LoVo (cell line): ENCODE measurements around the gene ANO8.
"Not testable (repeated sequence)": the region's sequence is repeated elsewhere in the genome, so short reads cannot be mapped to it uniquely, and the experiment has no call there.

Experiments used
- DNase-seq: peaks from one replicate; pipeline ENCODE4 v3.0.0-alpha.2; 2016; ENCODE audit warnings: low spot score

ANO8 gene

DNA sequence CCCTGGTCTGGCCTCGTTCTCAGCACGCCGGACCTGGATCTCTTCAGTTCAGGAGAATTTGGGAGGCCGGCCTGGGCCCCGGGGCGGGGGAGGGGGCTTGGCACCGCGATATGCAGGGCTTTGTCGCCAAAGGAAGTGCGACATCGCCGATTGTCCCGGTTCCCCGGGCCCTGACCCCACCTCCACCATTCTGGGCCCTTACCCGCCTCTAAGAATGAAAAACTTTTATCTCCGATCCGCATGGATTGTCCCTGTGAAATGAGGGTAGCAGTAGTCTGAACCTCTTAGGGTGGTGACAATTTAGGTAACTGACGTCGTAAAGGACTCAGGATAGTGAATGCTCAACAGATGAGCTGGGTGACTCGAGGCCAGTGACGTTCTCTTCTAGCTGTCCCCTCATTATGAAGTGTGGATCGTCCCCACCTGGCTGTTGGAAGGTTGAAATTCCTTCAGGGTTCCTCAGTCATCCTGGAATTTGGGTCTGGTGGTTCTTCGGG is 24.6 kb downstream of the ANO8 start:
- DNase-seq: no peak

DNA sequence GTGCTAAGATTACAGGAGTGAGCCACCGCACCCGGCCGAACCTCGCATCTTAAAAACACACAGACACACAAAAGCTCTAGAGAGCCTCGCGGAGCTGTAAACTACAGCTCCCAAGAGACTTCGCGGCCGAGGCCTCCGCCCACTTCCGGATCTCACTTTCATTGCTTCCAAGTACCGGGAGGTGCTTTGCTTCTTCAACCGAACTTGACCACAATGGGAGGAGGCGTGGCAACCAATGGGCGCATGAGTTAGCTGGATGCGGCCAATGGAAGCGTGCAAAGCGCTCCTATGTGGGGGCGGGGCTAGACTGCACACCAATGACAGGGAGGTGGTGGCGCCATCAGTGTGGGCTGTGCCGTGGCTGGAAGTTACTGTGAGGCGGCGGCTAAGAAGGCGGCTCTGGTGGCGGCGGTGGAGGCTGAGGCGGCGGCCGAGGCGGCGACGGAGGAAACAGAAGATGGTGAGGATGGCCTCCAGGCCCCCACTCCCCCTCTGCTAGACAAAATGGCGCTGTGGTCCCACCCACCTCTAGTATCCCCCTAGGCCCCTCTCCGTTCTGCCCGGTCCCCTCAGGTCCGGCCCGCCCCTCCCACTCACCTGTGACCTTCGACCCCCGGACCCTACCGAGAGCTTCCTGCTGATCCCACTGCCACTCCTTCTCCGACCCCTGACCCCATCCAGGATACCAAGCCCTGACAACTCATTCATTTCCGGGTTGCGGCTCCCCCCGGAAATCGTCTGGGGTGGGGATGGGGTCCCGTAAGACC is 25.3 kb downstream of the ANO8 start, which contains the start of gene DDA1:
Gene DDA1 (plus strand): TSS at position 366 of the 767 bp plus-strand sequence. CDS start 92 bp downstream, at position 458.
- peak; percentile 99 for DNase-seq

DNA sequence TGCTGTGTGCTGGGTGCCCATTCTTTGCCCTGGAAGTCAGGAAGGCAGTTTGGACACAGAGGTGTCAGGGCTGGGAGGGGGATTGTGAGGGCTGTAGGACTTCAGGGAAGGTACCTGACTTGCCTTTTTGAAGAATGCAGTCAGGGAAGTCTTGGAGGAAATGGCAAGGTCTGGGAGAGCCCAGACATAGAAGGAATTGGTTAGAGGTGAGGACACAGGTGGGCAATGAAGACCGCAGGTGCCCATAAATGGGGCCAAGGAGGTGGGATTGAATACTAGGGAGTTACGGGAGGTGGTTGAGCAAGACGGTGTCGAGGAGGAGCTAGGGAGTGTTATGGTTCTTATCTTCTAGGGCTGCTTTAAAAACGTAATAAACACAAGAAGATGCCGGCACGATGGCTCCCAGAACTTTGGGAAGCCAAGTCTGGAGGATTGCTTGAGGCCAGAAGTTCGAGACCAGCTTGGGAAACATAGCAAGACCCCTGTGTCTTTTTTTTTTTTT is 26.7 kb downstream of the ANO8 start:
- no peak for DNase-seq

DNA sequence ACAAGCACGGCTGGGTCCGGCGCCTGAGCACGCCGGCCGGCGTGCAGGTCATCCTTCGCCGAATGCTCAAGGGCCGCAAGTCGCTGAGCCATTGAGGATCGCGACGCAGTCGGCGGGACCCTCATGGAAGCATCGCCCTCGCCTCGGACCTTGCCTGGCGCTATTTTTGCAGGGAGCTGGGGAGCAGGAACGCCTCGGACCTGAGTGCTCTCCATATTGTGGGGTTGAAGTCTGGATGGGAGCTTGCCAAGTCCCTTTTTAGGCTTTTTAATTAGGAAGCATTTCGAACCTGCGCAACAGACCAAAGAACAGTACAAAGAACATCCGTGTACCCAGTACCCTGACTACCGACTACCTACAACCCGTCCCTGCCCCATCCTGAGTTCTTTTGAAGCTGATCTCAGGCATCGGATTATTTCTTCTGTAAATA is 28.4 kb downstream of the ANO8 start:
- no peak for DNase-seq

DNA sequence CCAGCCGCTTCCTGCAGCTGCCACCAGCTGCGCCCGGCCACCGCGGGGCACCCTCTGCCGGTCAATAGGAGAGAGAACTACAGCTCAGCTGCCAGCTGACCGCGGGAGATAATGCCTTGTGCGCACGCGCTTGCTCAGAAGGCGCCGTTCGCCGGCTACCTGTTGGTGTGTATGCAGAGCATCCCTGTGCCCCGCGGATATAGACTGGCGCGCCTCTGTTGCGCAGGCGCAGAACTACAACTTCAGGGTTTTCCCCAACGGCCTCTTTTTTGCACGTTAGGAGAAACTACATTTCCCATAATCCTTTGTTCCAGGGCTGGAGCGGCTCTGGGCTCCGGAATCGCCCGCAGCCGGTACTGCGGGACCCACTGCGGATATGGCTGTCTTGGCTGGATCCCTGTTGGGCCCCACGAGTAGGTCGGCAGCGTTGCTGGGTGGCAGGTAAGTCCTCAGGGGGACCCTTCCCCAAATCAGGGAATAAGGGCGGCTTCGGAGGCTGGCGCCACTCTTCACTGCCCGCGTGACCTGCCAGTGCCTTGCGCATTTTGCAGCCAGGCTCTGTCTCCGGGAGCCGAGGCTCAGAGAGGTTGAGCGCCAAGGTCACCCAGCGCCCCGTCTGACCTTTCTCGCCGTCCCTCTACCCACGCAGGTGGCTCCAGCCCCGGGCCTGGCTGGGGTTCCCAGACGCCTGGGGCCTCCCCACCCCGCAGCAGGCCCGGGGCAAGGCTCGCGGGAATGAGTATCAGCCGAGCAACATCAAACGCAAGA is 29.0 kb downstream of the ANO8 start, which contains the start of gene MRPL34:
Gene MRPL34 (plus strand): TSS at position 356 of the 768 bp plus-strand sequence. CDS start 21 bp downstream, at position 377.
- DNase-seq: peak; percentile 100

DNA sequence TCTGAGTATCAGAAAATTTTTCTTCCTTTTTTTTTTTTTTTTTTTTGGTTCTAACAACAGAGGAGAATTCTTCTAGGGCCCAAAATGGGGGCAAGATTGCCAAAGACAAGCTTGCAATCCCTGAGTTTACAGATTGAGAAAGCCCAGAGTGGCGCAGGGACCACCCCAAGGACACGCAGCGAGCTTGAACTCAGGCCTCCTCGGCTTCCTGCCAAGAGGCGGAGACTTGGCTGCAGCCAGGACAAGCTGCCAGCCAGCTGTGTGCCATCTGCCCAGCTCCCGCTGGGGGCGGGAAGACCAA is 29.5 kb downstream of the ANO8 start:
- DNase-seq: no peak

DNA sequence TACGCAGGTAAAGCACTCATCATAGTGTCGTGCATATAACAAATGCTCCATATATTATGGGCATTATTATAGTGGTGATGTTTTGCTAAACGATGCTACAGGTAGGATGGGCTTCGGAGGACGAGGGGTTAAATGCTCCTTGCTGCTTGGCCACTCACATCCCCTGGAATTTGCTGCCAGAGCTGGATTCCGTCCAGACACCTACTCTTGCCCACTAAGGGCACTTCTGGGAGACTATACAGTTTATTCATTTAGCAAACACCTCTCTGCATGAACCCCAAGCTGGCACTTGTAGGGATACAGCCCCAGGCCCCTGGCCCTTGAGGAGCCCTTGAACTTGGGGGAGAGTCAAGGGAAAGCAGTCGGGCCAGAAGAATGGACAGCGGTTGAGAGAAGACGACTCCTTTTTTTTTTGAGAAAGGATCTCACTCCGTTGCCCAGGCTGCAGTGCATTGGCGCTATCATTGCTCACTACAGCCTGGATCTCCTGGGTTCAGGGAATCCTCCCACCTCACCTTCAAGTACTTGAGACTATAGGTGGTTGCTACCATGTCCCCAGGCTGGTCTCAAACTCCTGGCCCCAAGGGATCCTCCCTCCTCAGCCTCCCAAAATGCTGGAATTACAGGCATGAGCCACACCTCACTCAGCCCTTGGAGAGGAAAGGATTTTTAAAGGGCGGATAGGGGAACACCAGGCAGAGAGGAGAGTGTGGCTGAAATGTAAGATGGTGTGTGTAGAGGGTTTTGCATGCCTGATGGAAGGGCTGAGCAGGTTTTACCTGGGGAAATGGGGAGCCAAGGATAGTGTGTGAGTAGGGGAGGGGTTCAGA is 30.1 kb downstream of the ANO8 start:
- DNase-seq: no peak

DNA sequence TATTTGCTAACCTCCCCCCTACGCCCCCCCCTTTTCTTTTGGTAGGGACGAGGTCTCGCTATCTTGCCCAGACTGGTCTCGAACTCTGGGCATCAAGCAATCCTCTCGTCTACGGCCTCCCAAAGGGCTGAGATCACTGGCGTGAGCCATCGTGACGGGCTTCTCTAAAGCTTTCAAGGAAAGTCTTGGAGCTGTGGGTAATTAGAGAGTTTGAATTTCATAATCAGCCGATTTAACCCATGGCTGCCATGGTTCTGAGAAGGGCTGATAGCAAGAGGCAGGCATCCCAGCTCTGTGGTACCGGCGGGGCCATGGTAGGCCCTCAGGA is 30.8 kb downstream of the ANO8 start:
- no peak for DNase-seq

DNA sequence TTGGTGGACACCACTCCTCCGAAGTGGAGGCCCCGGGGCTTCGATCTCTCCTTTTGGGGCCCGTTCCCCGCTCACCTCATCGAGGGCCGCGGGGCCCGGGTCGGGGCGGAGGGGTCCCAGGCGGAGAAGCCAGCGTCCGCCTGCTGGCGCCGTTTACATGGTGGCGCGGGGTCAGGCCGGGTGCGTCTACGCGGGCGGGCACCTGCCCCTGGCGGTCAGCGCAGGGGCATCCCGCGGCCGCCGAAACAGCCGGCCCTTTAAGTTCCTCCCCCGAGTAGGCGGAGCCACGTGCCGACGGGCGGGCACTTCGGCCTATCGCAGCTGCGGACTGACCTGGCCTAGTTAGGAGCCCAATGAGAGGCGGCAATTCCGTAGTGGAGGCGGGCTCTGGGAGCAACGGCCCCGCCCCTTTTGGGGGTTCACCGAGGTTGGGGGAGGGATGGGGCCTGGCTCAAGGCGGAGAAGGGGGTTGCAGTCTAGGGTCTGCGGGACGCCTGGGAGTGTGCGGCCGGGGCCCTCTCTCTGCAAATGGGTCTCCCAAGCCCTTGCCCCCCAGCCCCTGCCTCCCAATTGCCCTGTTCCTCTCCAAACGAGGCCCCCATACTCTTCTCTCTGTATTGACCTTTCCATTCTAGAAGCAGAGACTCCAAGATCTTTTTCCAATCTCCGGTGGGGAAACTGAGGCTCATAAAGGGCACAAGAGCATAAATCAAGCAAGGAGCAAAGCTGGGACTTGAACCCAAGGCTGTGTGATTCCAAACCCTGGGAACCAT is 31.3 kb downstream of the ANO8 start, which contains the start of gene ABHD8:
Gene ABHD8 (minus strand): TSS at position 259 of the 773 bp plus-strand sequence. CDS start 1,809 bp downstream, outside the sequence.
- peak; percentile 81 for DNase-seq

DNA sequence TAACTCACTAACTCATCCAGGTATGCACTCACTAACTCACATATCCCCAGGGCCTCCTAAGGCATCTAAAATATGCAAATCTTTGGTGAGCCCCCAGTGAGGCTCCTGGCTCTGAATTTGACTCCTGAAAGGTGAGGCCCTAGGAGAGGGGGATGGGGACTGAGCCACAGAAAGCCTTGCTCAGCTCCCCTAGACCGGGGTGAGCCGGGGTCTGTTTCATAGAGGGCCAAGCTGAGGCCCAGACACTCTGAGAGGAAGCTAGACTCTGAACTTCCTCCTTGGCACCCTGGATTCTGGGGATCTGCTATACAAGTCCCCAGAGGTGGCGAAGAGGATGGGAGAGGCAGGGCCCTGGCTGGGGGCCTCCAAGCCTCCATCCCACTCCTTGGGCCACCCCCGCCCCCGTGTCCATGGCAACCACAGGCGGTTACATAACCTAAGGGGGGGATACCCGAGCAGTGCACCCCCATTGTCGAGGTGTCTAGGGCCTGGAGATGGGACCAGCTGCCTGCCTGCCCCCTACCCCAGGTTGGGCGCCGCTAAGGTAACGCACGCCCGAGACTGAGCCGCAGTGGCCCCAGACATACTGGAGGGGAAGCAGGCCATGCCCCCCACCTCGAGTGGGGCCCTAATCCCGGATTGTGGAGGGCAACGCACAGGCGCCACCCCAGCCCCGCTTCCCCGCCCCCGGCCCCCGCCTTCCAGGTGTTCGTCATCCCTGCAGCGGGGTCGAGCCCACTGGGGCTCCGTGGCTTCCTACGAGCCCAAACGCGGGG is 32.1 kb downstream of the ANO8 start:
- no peak for DNase-seq

DNA sequence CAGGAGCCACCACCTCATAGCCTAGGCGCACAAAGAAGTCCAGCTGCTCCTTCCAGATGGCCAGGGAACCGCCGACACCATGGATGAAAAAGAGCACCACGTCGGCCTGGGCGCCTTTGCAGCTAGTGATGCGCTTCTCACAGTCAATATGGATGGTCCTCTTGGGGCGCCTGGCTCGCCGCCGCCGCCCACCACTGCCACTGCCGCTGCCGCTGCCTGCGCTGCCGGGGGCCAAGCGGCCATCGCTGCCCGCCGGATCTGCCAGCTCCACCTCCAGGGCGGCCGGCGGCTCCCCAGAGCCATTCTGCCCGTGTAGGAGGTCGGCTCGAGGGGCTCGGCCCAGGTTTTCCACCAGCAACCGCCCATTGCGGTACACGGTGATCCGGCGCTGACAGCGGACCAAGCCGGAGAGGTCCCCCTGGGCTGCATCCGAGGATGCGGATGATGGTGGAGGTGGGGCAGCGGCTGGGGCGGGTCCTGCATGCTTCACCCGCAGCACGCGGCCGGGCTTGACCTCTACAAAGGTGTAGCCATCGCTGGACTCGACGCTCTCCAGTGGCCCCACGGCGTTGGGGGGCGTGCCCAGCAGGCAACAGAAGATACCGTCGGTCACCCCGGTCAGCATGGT is 33.5 kb downstream of the ANO8 start:
- no peak for DNase-seq

DNA sequence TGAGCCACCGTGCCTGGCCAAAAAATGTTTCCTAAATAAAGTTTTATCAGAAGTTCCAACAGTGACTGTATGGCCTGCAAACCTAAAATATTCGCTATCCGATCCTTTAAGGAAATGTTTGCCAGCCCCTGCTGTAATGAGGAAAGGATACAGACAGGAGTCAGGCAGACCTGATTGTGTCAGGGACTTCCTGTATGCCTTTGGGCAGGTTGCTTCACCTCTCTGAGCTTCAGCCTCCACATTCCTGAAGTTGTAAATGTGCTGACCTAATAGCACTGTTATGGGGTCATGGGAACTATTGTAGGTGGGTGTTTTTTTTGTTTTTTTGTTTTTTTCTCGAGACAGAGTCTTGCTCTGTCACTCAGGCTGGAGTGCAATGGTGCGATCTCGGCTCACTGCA is 37.7 kb downstream of the ANO8 start:
- no peak for DNase-seq

DNA sequence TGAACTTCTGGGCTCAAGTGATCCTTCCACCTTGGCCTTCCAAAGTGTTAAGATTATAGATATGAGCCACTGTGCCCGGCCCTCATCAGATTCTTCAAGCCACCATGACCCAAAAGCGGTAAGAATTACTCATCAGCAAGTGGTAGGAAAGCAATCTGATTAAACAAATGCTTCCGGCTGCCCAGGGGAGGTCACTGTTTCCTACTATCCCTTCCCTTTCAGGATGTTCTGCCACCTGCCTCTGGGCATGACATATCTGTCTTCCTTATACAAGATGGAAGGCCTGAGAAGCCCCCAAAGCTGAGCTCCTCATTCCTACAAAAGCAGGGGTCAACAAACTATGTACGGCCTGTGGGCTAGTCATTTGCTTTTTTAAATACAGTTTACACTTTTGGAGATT is 38.4 kb downstream of the ANO8 start:
- DNase-seq: no peak

DNA sequence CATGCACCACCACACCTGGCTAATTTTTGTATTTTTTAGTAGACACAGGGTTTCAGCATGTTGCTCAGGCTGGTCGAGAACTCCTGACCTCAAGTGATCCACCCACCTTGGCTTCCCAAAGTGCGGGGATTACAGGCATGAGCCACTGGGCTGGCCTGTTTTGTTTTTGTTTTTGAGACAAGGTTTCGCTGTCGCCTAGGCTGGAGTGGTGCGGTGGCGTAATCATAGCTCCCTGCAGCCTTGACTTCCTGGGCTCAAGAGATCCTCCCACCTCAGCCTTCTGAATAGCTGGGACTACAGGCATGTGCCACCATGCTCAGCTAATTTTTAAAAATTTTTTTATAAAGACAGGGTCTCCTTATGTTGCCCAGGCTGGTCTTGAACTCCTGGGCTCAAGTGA is 39.1 kb downstream of the ANO8 start:
- DNase-seq: not testable (repeated sequence)

DNA sequence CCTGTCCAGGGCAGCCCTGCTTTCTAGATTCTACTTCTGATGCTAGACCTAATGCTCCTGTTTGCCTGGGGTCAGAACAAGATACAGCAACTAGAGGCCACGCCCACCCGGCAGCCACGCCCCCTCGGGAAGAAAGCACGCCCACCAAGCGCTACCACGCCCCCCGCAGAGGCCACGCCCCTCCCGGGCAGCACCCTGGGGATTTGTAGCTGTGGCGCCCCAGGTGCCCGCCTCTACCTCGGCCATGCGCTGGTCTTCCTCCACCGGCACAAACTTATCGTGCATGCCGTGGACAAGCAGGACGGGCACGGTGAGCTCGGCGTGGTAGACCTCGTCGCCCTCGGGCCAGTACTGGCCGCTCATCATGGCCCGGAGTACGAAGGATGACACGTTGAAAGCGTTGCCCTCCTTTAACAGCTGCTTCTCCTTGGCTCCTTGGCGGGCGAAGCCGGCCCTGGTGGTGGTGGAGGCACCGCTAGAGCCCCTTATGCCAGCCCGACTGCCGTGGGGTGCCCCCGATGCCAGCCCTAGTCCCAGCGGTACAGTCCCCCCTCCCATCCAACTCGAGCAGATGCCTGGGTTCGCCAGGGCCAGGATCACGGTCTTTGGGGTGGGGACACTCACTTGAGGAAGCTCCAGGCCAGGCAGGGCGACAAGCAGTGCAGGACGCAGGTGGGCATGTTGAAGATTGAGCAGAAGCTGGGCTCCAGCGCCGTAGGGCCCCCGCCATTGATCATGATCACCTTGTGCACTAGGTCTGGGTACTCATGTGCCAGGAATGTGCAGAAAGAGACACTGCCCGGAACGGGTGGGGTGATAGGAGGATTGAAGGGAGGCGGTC is 40.4 kb downstream of the ANO8 start:
- DNase-seq: peak; percentile 14

DNA sequence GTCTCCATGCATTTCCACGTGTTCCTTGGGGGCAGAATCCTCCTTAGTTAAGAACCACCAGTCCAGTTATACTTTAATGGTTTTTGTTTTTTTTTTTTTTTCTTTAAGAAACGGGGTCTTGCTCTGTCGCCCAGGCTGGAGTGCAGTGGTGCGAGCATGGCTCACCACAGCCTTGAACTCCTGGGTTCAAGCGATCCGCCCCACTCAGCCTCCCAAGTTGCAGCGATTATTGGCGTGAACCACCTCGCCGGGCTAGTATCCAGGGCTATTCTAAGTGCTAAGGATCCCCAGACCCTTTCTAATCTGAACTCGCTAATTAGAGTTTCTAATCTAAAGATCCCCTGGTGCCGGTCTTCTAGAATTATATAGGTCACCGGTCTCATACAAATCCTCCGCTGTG is 41.0 kb downstream of the ANO8 start:
- no peak for DNase-seq

DNA sequence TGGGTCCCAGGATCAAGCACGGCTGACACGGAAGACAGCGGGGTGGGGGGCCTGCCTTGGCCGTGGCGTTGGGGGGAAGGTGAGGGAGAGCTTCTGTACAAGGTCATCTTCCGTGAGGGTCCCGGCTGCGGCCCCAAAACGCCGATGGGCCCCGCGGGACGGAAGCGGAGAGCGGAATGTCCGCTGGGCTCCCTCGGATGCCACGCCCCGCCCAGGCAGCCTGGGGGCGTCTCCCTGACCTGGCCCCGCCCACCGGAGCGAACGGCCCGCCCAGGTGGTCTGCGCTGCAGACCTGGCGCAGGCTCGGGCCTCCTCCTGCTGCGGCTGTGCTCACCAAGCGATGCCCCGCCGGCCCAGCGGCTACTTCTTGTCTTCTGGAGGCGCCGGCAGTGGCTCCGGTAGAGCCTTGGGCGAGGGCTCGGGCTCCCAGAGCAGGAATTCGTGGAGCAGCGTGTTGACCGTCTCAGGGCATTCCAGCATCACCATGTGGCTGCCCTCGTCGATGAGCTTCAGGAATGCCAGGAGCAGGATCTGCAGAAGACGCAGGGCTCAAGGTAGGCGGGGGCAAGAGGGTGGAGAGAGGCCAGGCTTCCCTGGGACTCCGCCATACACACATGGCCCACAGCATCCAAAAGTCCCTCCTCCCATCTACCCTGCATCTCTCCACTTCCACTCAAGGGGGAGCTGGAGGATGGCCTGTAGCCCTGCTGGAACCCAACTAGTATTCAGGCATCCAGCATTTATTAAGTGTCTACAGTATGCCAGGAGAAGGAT is 42.2 kb downstream of the ANO8 start:
- peak; percentile 85 for DNase-seq

DNA sequence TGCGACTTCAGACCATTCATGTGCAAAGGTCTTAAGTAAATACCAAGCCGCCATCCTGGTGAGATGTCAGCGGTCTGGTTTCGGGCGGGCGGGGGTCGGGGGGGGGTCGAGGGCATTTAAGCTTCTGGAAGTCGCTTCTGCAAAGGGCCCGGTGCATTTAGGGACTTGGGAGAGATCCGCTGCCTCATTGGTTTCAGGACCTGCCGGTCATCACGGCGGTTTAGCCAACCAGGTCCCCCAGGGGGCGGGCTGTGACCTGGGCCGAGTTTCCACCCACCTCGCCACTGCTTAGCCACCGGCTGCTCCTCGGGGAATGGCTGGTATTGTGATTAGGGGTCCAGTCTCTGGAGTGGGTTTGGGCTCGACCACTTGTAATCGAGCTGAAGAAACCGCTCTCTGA is 45.2 kb downstream of the ANO8 start:
- peak; percentile 41 for DNase-seq
